Endothelial cell of hepatic sinusoid (primary cell): Measurements from ENCODE around the gene SEMG2.

Experiments used
- in situ Hi-C: cut with HindIII; loops from 2 replicates; pipeline ENCODE4 v1.10.0; 2017; ENCODE audit warnings: low sequenced_read_pairs

SEMG2 gene

DNA sequence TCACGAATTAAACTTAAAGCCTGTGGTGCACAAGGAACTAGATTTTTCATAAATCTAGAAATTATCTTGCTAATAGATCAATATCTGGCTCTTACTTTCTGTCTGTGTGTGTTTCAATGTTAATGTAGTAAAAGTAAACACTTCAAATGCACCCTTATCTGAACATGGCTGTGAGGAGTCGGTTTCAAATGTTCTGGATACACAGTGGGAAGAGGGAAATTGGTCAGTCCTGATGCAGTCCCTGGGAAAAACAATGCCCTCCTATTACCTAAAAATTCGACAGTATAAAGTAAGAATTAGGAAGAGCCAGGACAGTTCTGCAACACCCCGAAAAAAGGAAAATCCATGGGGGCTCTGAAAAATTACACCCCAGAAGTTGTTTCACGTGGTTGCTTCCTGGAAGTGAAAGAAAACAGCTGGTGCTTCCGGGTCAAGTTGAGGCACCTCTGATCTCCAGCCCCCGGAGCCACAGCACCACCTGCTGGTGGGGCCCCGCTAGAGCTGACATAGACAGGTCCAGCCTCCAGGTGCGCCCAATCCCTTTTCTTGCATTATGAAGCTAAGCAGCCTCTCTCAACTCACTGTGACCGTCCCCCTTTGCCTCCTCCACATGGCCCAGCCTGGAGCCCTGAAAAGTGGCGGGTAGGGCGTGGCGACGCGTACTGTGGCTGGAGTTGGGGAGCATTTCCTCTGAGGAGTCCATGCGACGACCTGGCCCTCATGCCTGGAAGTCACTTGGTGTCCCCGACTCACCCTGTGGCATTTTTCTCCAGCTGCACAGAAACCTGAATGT, 8.3 kb downstream of the SEMG2 start:
- in situ Hi-C loops, result no loop called here

DNA sequence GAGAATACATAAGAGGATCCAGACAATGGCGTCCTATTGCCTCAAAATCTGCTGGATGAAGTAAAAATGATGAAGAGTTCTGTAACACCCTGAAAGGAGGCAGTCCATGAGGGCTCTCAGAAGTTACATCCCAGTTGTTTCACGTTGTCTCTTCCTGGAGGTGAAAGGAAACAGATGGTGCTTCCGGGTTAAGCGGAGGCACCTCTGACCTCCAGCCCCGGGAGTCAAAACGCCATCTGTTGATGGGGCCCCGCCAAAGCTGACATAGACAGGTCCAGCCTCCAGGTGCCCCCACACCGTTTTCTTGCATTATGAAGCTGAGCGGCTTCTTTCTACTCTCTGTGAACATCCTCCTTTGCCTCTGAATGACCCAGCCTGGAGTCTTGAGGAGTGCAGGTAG, 9.5 kb downstream of the SEMG2 start:
- in situ Hi-C loops, result no loop called here

DNA sequence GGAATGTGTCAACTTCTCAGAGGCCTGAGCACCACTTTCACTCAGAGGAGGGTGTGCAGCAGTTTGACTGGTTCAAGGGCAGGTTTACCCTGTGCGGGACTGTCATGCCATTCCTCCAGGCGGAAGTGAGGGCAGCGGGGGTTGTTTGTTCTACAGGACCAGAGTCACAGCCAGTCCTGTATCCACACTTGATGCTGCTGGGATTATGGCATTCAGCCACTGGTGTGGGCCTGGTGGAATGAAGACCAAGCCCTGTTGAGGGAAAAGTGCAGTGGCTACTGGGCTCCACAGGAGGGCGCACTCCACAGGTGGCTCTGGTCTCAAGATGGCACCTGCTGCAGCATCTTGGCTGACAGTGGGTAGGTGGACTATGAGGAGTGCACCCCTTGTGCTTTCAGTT, 14.8 kb downstream of the SEMG2 start:
- in situ Hi-C loops, result no loop called here

GRCh38 chr20:45238139-45238538, 17.0 kb downstream of the SEMG2 start:
- in situ Hi-C loops, result no loop called here

- in situ Hi-C loops, result no loop called here
Observed at GRCh38 chr20:45246109-45246508, 24.9 kb downstream of the SEMG2 start.

- in situ Hi-C loops, result no loop called here
Observed at GRCh38 chr20:45247865-45248264, 26.7 kb downstream of the SEMG2 start.

GRCh38 chr20:45248609-45249008, 27.4 kb downstream of the SEMG2 start:
- in situ Hi-C loops, result no loop called here

DNA sequence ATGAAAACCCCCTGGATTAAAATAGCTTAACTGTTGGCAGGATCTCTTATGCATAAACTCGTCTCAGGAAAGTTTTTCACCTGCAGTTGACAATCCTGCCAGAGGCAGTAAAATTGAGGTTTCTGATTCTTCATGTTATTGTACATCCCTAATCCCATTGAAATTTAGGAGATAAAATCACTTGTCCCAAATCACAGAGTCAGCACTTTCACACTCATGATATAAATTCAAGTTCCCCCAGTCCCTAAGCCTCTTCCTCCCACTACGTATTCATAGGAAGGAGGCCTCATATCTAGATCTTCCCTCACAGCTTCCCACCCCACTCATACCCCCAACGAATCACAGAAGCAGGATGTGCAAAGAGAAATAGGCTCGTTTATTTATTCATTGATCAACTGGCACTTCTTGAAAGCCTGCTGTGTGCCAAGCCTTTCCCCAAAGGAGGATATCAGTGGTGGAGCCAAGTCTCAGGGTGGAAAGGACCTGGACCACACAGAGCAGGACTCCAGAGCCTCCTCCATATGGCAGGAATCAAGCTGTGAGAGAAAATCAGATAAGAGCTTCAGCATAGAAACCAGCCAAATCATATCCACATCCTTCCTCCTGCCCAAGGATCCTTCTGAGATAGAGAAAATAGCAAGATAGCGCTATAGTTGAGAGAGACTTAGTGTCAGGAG, 30.8 kb downstream of the SEMG2 start:
- in situ Hi-C loops, result no loop called here

- in situ Hi-C loops, result no loop called here
Observed at GRCh38 chr20:45253261-45253660, 32.1 kb downstream of the SEMG2 start.

- in situ Hi-C loops, result no loop called here
Observed at GRCh38 chr20:45254383-45255262, 33.5 kb downstream of the SEMG2 start, which contains the start of gene SLPI. Gene SLPI, minus strand, starts transcription at chr20:45254564. Its CDS starts 21 bp downstream, at chr20:45254543.

GRCh38 chr20:45257161-45257560, 36.0 kb downstream of the SEMG2 start:
- in situ Hi-C loops, result no loop called here

- in situ Hi-C loops, result no loop called here
Observed at GRCh38 chr20:45257711-45258110, 36.5 kb downstream of the SEMG2 start.

- in situ Hi-C loops, result no loop called here
Observed at GRCh38 chr20:45258259-45258658, 37.1 kb downstream of the SEMG2 start.

- in situ Hi-C loops, result no loop called here
Observed at GRCh38 chr20:45258664-45259063, 37.5 kb downstream of the SEMG2 start.

DNA sequence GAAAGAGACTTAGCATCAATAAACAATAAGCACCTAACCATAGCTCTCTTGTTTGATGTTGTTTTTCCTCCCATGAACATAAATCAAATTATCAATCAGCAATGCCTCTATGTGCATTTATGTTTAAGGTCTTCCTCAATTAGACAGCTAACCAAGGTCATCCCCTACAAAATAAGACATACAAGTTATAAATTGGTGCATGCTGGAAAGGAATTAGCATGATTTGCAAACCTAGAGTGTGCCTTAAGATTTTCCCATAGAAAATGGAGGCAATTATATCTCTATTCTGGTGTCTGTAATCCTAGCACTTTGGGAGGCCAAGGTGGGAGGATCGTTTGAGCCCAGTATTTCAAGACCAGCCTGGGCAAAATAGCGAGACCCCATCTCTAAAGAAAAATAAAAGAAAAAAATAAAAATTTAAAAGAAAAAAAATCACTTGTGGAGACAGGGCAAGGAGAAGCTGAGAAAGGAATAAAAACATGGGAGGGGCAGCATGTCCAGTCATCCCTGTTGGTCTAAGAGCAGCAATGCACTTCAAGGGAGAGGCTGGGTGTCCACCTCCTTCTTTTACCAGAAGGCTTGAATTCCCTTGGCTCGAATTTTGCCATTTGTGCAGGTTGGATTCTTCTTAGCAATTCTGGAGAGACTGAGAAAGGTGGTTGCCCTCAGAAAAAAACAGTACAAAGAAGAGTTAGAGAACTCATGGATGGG, 42.5 kb downstream of the SEMG2 start:
- in situ Hi-C loops, result no loop called here

- in situ Hi-C loops, result no loop called here
Observed at GRCh38 chr20:45266977-45267376, 45.8 kb downstream of the SEMG2 start.

GRCh38 chr20:45268531-45268930, 47.4 kb downstream of the SEMG2 start:
- in situ Hi-C loops, result no loop called here

- in situ Hi-C loops, result no loop called here
Observed at GRCh38 chr20:45269056-45269455, 47.9 kb downstream of the SEMG2 start.

DNA sequence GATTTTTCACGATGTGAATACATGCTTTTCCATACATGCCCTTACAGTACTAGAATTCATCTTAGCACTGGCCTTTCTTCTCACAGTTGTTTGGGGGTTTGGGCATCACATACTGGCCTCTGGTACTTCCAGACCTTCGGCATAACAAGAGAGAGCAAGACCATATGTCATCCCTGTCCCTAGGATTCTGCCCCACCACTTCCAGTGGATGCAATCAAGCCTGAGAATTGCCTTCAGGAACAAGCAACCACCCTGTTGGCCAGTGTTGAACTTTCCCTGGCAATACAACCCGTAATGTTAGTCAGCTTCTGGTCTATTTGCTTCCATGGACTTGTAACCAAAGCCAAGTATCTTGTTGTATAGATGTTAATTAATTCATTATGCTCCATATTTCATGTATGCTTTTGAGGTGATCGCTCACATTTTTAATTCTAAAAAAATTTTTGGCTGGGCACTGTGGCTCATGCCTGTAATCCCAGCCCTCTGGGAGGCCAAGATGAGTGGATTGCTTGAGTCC, 48.6 kb downstream of the SEMG2 start:
- in situ Hi-C loops, result no loop called here
